HepG2 (cell line): ENCODE results near the gene CCDC142. TPM values are rescaled to one million over a fixed set of nuclear protein-coding genes. Genes with fewer than 3 reads are reported as not detected.
A peak's percentile ranks its signal among the peaks of the same experiment; 100 is the strongest.

Source experiments
- ATAC-seq: fragments of 200-7000 bp; cut with Tn5 transposase; 3 replicates; pipeline ENCODE4 v1.9.1; 2020; ENCODE audit warnings: mild to moderate bottlenecking, moderate library complexity
- BruUV-seq: library from RNA; stranded (reverse); fragments of 400-500 nt; replicated peaks from 2 replicates; lab custom pipeline; 2021; lab: Mats Ljungman, UMichigan
- CTCF ChIA-PET: fragments of 300-600 bp; formaldehyde crosslinking; extraction: SDS; loops from one replicate; lab custom pipeline; 2021; ENCODE audit warnings: low total read pairs, inconsistent platforms, low intra/inter-chr PET ratio; lab: Yijun Ruan, JAX
- POLR2A ChIA-PET: fragments of 350-600 bp; sonication (Branson Sonifier 250); formaldehyde crosslinking; loops from one replicate; lab custom pipeline; 2020; ENCODE audit warnings: antibody characterized with exemption, inconsistent platforms; lab: Yijun Ruan, JAX
- DNase-seq: peaks from one replicate; pipeline ENCODE4 v3.0.0-alpha.2; 2015; ENCODE audit warnings: low spot score
- FAIRE-seq: peaks from 3 replicates; lab custom pipeline; 2011; peaks lifted over from hg19 to GRCh38; lab: Jason Lieb, UNC
- H2AFZ ChIP-seq: one replicate; pipeline ENCODE4 v1.6.1; 2011; ENCODE audit warnings: low read length, inconsistent platforms
- H3K27ac ChIP-seq: fragments of 300-600 bp; 3 replicates; pipeline ENCODE4 v1.8.0; 2011; ENCODE audit warnings: mixed run types, mild to moderate bottlenecking, mixed read lengths, low read length, inconsistent platforms; ENCODE audit not compliant: insufficient read depth; ENCODE audit errors: extremely low read length
- H3K27me3 ChIP-seq, 2 experiments: fragments of 200-600 bp in 1 of 2; 2 replicates in 1 of 2; 3 replicates in 1 of 2; pipeline versions ENCODE4 v1.6.0 to v1.8.0; 2011; ENCODE audit warnings: low read length in 2 of 2, mild to moderate bottlenecking in 2 of 2, moderate library complexity in 2 of 2, inconsistent platforms in 1 of 2; ENCODE audit not compliant: insufficient read depth in 2 of 2, control insufficient read depth in 1 of 2
- H3K36me3 ChIP-seq, 2 experiments: fragments of 200-600 bp in 1 of 2; replicated peaks in 1 of 2; 2 replicates in 1 of 2; 3 replicates in 1 of 2; pipeline versions ENCODE4 v1.5.1 to v1.8.0; 2011; ENCODE audit warnings: low read length in 2 of 2, inconsistent platforms in 1 of 2; ENCODE audit not compliant: insufficient read depth in 2 of 2, control insufficient read depth in 1 of 2
- H3K4me1 ChIP-seq: 2 replicates; pipeline ENCODE4 v1.5.1; 2012; ENCODE audit warnings: low read length, inconsistent platforms; ENCODE audit not compliant: insufficient read depth
- H3K4me2 ChIP-seq: 2 replicates; pipeline ENCODE4 v1.6.0; 2011; ENCODE audit warnings: low read depth, low read length, inconsistent platforms
- H3K4me3 ChIP-seq, 3 experiments: fragments of 200-600 bp in 1 of 3; sonication (generic), shearing (Covaris generic) in 1 of 3; replicated peaks in 1 of 3; 2 replicates each; pipeline ENCODE4 v1.5.1; 2011 to 2016; ENCODE audit warnings: low read length in 3 of 3, inconsistent platforms in 2 of 3, low read depth in 2 of 3, mild to moderate bottlenecking in 2 of 3, control low read depth in 1 of 3, mixed read lengths in 1 of 3; ENCODE audit not compliant: insufficient read depth in 1 of 3
- H3K79me2 ChIP-seq: one replicate; pipeline ENCODE4 v1.6.1; 2011; ENCODE audit warnings: low read length, inconsistent platforms; ENCODE audit not compliant: insufficient read depth
- H3K9ac ChIP-seq: 2 replicates; pipeline ENCODE4 v1.6.0; 2011; ENCODE audit warnings: mild to moderate bottlenecking, low read depth, low read length, inconsistent platforms; ENCODE audit not compliant: insufficient read depth
- H3K9me3 ChIP-seq: 2 replicates; pipeline ENCODE4 v1.5.1; 2012; ENCODE audit warnings: mild to moderate bottlenecking, low read length
- H4K20me1 ChIP-seq: 2 replicates; pipeline ENCODE4 v1.6.0; 2011; ENCODE audit warnings: inconsistent platforms, mild to moderate bottlenecking, low read length, moderate library complexity; ENCODE audit not compliant: insufficient read depth
- AKAP8 ChIP-seq: sonication (generic); formaldehyde crosslinking; IDR thresholded peaks from 2 replicates; pipeline ENCODE4 v1.5.1; 2020; ENCODE audit warnings: mild to moderate bottlenecking, missing genetic modification reagents
- ARID4A ChIP-seq: sonication (generic); formaldehyde crosslinking; IDR thresholded peaks from 2 replicates; pipeline ENCODE4 v1.5.0; 2020; ENCODE audit warnings: mild to moderate bottlenecking, missing genetic modification reagents, borderline replicate concordance
- BCL6 ChIP-seq: IDR thresholded peaks from 2 replicates; pipeline ENCODE4 v1.6.1; 2016; ENCODE audit warnings: missing genetic modification reagents, missing compliant biosample characterization
- FOXK2 ChIP-seq: fragments of 450-650 bp; IDR thresholded peaks from 2 replicates; pipeline ENCODE4 v1.6.1; 2016
- GATAD2A ChIP-seq: IDR thresholded peaks from 2 replicates; pipeline ENCODE4 v1.6.1; 2016
- JUND ChIP-seq: sonication (generic); formaldehyde crosslinking; IDR thresholded peaks from 2 replicates; pipeline ENCODE4 v1.8.0; 2022; ENCODE audit warnings: mild to moderate bottlenecking, missing genetic modification reagents
- KLF6 ChIP-seq: IDR thresholded peaks from 2 replicates; pipeline ENCODE4 v1.8.0; 2016; ENCODE audit warnings: missing biosample characterization, missing genetic modification reagents
- MED1 ChIP-seq: sonication (generic); formaldehyde crosslinking; IDR thresholded peaks from 2 replicates; pipeline ENCODE4 v1.4.0; 2020; ENCODE audit warnings: missing genetic modification reagents
- MED13 ChIP-seq: sonication (generic); formaldehyde crosslinking; IDR thresholded peaks from 2 replicates; pipeline ENCODE4 v1.5.0; 2020; ENCODE audit warnings: missing genetic modification reagents
- MTF1 ChIP-seq: sonication (generic); formaldehyde crosslinking; IDR thresholded peaks from 2 replicates; pipeline ENCODE4 v1.5.0; 2020; ENCODE audit warnings: missing genetic modification reagents
- MYNN ChIP-seq: sonication (generic); formaldehyde crosslinking; IDR thresholded peaks from 2 replicates; pipeline ENCODE4 v1.4.0; 2020; ENCODE audit warnings: mild to moderate bottlenecking, low read depth, missing genetic modification reagents
- NCOA2 ChIP-seq: sonication (generic); formaldehyde crosslinking; IDR thresholded peaks from 2 replicates; pipeline ENCODE4 v1.8.0; 2022; ENCODE audit warnings: inconsistent platforms
- SKI ChIP-seq: fragments of 450-650 bp; IDR thresholded peaks from one replicate; pipeline ENCODE4 v1.6.1; 2018; ENCODE audit warnings: mild to moderate bottlenecking; ENCODE audit not compliant: partially characterized antibody
- SP5 ChIP-seq: IDR thresholded peaks from 2 replicates; pipeline ENCODE4 v1.6.1; 2016; ENCODE audit warnings: low read depth, borderline replicate concordance
- TSC22D2 ChIP-seq: sonication (generic); formaldehyde crosslinking; IDR thresholded peaks from 2 replicates; pipeline ENCODE4 v1.5.1; 2020; ENCODE audit warnings: missing genetic modification reagents, mild to moderate bottlenecking, borderline replicate concordance
- ZBTB39 ChIP-seq: sonication (generic); formaldehyde crosslinking; IDR thresholded peaks from 2 replicates; pipeline ENCODE4 v1.5.0; 2020; ENCODE audit warnings: missing genetic modification reagents
- ZNF430 ChIP-seq: sonication (generic); formaldehyde crosslinking; IDR thresholded peaks from 2 replicates; pipeline ENCODE4 v1.9.0; 2021; ENCODE audit warnings: mild to moderate bottlenecking, missing genetic modification reagents
- ZNF441 ChIP-seq: sonication (generic); formaldehyde crosslinking; IDR thresholded peaks from 2 replicates; pipeline ENCODE4 v1.7.0; 2021; ENCODE audit warnings: missing genetic modification reagents, borderline replicate concordance
- ZNF605 ChIP-seq: sonication (generic); formaldehyde crosslinking; IDR thresholded peaks from 2 replicates; pipeline ENCODE4 v1.8.0; 2022; ENCODE audit warnings: mild to moderate bottlenecking, missing genetic modification reagents
- ZNF644 ChIP-seq: IDR thresholded peaks from 2 replicates; pipeline ENCODE4 v1.6.1; 2016; ENCODE audit warnings: low read depth
- ZNF761 ChIP-seq: sonication (generic); formaldehyde crosslinking; conservative IDR thresholded peaks from 2 replicates; pipeline ENCODE4 v1.4.0; 2020; ENCODE audit warnings: mild to moderate bottlenecking, missing genetic modification reagents
- ZNF792 ChIP-seq: IDR thresholded peaks from 2 replicates; pipeline ENCODE4 v1.6.1; 2016
- ZSCAN20 ChIP-seq: sonication (generic); formaldehyde crosslinking; IDR thresholded peaks from 2 replicates; pipeline ENCODE4 v1.4.0; 2020; ENCODE audit warnings: missing genetic modification reagents, mild to moderate bottlenecking, borderline replicate concordance
- WGBS: methylation state at CpG from one replicate; pipeline ENCODE4 v1.1.6; 2017; ENCODE audit warnings: low lambda C conversion rate; 5-methylcytosine and 5-hydroxymethylcytosine counted together
- in situ Hi-C: cut with HindIII; loops from 2 replicates; pipeline ENCODE4 v1.10.0; 2017; ENCODE audit warnings: low pct_unique_long_range_greater_than_20kb; ENCODE audit not compliant: extremely low pct_ligation_motif_present
- intact Hi-C: fragments of 100-400 bp; cut with micrococcal nuclease; formaldehyde crosslinking; loops from one replicate; pipeline ENCODE4 v1.10.0; 2022; ENCODE audit not compliant: unreplicated experiment
- polyA plus RNA-seq, 8 experiments: library from polyadenylated mRNA; depleted of rRNA in 3 of 8; stranded (reverse) in 7 of 8; unstranded in 1 of 8; fragments of >200 nt; fragmentation: Illumina TruSeq in 4 of 8; extraction: Trizol in 4 of 8; gene quantifications; 2 replicates each; pipeline versions ENCODE4 v1.2.1 to v1.2.3, GENCODE V29; 2011 to 2016; ENCODE audit warnings: low read depth in 4 of 8, missing spikeins in 1 of 8, mixed read lengths in 1 of 8; ENCODE audit not compliant: insufficient read depth in 1 of 8
- total RNA-seq, 5 experiments: library from RNA; depleted of rRNA; stranded (reverse); fragments of >200 nt; fragmentation: Illumina TruSeq; extraction: Trizol; gene quantifications; 2 replicates each; pipeline ENCODE4 v1.2.3, GENCODE V29; 2016; ENCODE audit warnings: low read depth in 1 of 5

The CCDC142 gene
- total and polyA plus RNA-seq, 2 of the 13 experiments (the other 11 are each of a cell fraction or from before 2014, with no cell fraction given): 14.7 to 30.4 TPM

GRCh38 chr2:74486141-74486540 is 3.3 kb upstream of the CCDC142 start:
- ATAC-seq (no peak), FAIRE-seq (peak; percentile 77), DNase-seq (peak; percentile 79)
- Histone ChIP-seq H3K36me3 (peaks cover 15 to 17% of the 10 kb centered on the region in 2 experiments), H2AFZ (no peak overlapping the region), H3K4me3 (no peak overlapping the region), H4K20me1 (no peaks in the 10 kb centered on the region), H3K4me2 (no peak overlapping the region), H3K9ac (no peak overlapping the region), H3K79me2 (peaks cover 26% of the 10 kb centered on the region), H3K27ac (peak overlapping the region; percentile 46), H3K4me1 (peaks cover 80% of the 10 kb centered on the region), H3K27me3 (no peaks in the 10 kb centered on the region; a peak in 1 of 5 replicates), H3K9me3 (no peaks in the 10 kb centered on the region)
- WGBS: 60% methylated on average over 2 of the region's 2 CpGs
- BruUV-seq: no TSS peak
- intact Hi-C loops (no loop called here), in situ Hi-C loops (no loop called here)
- ChIA-PET CTCF (no interaction called here), POLR2A (interaction anchor here (1.1 to 20.6 kb wide), 4 partner anchors 13 to 41 kb away, joined by 3 to 795 read pairs (median 93); partner anchors contain the start of genes AUP1, DQX1, HTRA2 and INO80B)
- TF ChIP-seq MYNN (no peak), MED13 (CRISPR knock-in tag) (no peak), KLF6 (CRISPR knock-in tag) (no peak), ZNF605 (CRISPR knock-in tag) (no peak), AKAP8 (no peak), ZNF644 (CRISPR knock-in tag) (no peak), ZNF792 (no peak), ARID4A (CRISPR knock-in tag) (no peak), JUND (peak; percentile 3; the same call in 1 of the 2 replicates), FOXK2 (peak; percentile 46; the same call in 1 of the 2 replicates), ZNF761 (CRISPR knock-in tag) (peak; percentile 60; the same call in 1 of the 2 replicates), MED1 (no peak), BCL6 (CRISPR knock-in tag) (peak; percentile 47; the same call in 1 of the 2 replicates), NCOA2 (CRISPR knock-in tag) (peak; percentile 48; the same call in 1 of the 2 replicates), MTF1 (CRISPR knock-in tag) (no peak), GATAD2A (CRISPR knock-in tag) (peak; percentile 65), ZNF430 (no peak), TSC22D2 (CRISPR knock-in tag) (0 out of 2 replicates have a peak, but pooled peaks have one; percentile 26), ZSCAN20 (CRISPR knock-in tag) (no peak), SKI (peak; percentile 19), SP5 (no peak), ZBTB39 (no peak), ZNF441 (CRISPR knock-in tag) (peak; percentile 88)
